Left lobe of liver (tissue), 2 donors: ENCODE measurements around the gene PTGES. TPM values are rescaled to one million over a fixed set of nuclear protein-coding genes. Genes with fewer than 3 reads are reported as not detected.
"Not testable (repeated sequence)": the region's sequence is repeated elsewhere in the genome, so short reads cannot be mapped to it uniquely, and the experiment has no call there.

Experiments
- ATAC-seq: fragments of 200-7000 bp; cut with Tn5 transposase; one replicate; pipeline ENCODE4 v1.9.1; 2020; ENCODE audit warnings: mild to moderate bottlenecking, moderate library complexity
- DNase-seq: peaks from one replicate; pipeline ENCODE4 v3.0.0-alpha.2; 2020; ENCODE audit warnings: low spot score
- total RNA-seq: library from RNA; stranded (reverse); gene quantifications from one replicate; pipeline ENCODE4 v1.2.1, GENCODE V29; 2021
- donor health status: DM: no; HTN: no; CAD: no; lungs with moderate emphysema.
- donor health status: DM: no; HTN: yes; CAD: no.

The PTGES gene
- total RNA-seq, 1 donor from 2014 or later = not detected

GRCh38 chr9:129773262-129774048, 20.6 kb upstream of the PTGES start:
- DNase-seq (no peak), ATAC-seq (peak; percentile 12)

- no peak for ATAC-seq
These were observed 17.9 kb upstream of the PTGES start for GRCh38 chr9:129770741-129771140.

GRCh38 chr9:129769669-129770068, 16.8 kb upstream of the PTGES start:
- ATAC-seq (no peak), DNase-seq (no peak)

More at GRCh38 chr9:129770741-129771140, 17.9 kb upstream of the PTGES start:
- DNase-seq = no peak

- DNase-seq = no peak
- no peak for ATAC-seq
These were observed 15.6 kb upstream of the PTGES start for GRCh38 chr9:129768486-129768885.

- DNase-seq (no peak), ATAC-seq (no peak)
These were observed 13.0 kb upstream of the PTGES start for GRCh38 chr9:129765764-129766317.

- DNase-seq (no peak), ATAC-seq (no peak)
These were observed 10.4 kb upstream of the PTGES start for GRCh38 chr9:129762985-129763926.

GRCh38 chr9:129762370-129762984, 9.6 kb upstream of the PTGES start:
- ATAC-seq = peak; percentile 21
- DNase-seq = not testable (repeated sequence)

GRCh38 chr9:129761901-129762369, 9.1 kb upstream of the PTGES start:
- no peak for DNase-seq
- no peak for ATAC-seq

- ATAC-seq (peak; percentile 19), DNase-seq (no peak)
These were observed 8.6 kb upstream of the PTGES start for GRCh38 chr9:129761293-129761900.

- DNase-seq, ATAC-seq: not testable (repeated sequence)
These were observed 7.9 kb upstream of the PTGES start for GRCh38 chr9:129760784-129761183.

- DNase-seq = no peak
- ATAC-seq = no peak
These were observed 7.1 kb upstream of the PTGES start for GRCh38 chr9:129759804-129760502.

GRCh38 chr9:129759319-129759718, 6.5 kb upstream of the PTGES start:
- no peak for ATAC-seq
- no peak for DNase-seq

- ATAC-seq (no peak), DNase-seq (no peak)
These were observed 4.2 kb upstream of the PTGES start for GRCh38 chr9:129757045-129757444.

- no peak for DNase-seq
These were observed 3.3 kb upstream of the PTGES start for GRCh38 chr9:129756191-129756590.

GRCh38 chr9:129755151-129755550, 2.3 kb upstream of the PTGES start:
- ATAC-seq (no peak), DNase-seq (no peak)

More at GRCh38 chr9:129756191-129756590, 3.3 kb upstream of the PTGES start:
- no peak for ATAC-seq

- DNase-seq (peak; percentile 59), ATAC-seq (peak; percentile 76)
These were observed 721 bp downstream of the PTGES start for GRCh38 chr9:129751841-129752801.

- no peak for ATAC-seq
- no peak for DNase-seq
These were observed 2.7 kb downstream of the PTGES start for GRCh38 chr9:129750013-129750638.

GRCh38 chr9:129749575-129749974, 3.3 kb downstream of the PTGES start:
- ATAC-seq (no peak), DNase-seq (no peak)
